GM12872 (cell line): ENCODE measurements around the gene GOLM1.

Experiments used
- TF ChIP-seq, protein P1 (sequence below): IDR thresholded peaks from 3 replicates; pipeline ENCODE4 v1.5.1; 2011; ENCODE audit warnings: low read depth, mild to moderate bottlenecking, low read length, moderate library complexity; ENCODE audit not compliant: insufficient read depth

Gene GOLM1

DNA sequence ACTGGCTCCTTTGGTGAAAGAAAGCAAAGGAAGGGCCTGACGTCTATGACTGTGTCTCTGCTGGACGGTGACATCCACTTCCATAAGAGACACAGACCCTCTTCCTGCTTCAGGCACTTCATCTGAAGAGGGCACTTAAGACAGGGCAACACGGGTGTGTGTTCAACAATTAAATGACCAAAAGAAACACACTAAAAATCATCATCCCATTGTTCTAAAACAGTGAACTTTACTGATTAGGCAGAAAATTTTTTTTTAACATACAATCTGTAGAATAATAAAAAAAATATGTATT lies 58.5 kb downstream of the GOLM1 start:
- TF ChIP-seq, protein P1, sequence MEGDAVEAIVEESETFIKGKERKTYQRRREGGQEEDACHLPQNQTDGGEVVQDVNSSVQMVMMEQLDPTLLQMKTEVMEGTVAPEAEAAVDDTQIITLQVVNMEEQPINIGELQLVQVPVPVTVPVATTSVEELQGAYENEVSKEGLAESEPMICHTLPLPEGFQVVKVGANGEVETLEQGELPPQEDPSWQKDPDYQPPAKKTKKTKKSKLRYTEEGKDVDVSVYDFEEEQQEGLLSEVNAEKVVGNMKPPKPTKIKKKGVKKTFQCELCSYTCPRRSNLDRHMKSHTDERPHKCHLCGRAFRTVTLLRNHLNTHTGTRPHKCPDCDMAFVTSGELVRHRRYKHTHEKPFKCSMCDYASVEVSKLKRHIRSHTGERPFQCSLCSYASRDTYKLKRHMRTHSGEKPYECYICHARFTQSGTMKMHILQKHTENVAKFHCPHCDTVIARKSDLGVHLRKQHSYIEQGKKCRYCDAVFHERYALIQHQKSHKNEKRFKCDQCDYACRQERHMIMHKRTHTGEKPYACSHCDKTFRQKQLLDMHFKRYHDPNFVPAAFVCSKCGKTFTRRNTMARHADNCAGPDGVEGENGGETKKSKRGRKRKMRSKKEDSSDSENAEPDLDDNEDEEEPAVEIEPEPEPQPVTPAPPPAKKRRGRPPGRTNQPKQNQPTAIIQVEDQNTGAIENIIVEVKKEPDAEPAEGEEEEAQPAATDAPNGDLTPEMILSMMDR: no peak

DNA sequence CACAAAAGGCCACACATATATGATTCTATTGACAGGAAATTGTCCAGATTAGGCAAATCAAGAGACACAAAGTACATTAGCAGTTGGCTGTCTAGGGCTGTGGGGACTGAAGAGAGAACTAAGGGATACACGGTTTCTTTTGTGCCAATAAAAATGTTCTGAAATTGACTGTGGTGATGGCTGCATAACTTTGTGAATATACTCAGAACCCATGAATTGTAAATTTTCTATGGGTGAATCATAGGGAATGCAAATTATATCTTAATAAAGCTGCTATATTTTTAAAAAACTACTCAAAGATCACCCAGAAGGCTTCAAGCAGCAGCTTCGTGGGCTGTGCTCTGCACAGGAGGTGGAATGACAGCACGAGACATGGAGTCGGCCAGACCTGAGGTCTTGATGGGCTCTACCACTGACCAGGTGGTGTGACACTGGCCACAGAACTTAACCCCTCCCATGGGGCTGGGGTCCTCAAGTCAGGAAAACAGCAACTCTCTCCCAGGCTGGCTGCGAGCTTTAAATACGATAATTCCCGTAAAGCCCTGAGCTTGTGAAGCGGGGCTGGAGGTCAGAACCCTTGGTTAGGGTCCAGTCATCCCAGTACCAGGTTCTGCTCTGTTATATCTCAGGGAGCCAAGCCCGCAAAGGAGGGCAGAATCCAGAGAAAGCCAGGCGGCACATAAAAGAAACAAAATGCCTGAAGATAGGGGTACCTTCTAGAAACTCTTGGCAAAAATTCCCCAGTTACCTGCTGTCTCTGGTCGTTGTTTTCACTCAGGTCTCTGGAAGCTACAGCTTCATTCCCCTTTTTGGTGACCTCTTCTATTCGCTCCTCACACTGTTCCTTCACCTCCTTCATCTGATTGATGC lies 59.1 kb downstream of the GOLM1 start:
- TF ChIP-seq, protein P1: no peak

DNA sequence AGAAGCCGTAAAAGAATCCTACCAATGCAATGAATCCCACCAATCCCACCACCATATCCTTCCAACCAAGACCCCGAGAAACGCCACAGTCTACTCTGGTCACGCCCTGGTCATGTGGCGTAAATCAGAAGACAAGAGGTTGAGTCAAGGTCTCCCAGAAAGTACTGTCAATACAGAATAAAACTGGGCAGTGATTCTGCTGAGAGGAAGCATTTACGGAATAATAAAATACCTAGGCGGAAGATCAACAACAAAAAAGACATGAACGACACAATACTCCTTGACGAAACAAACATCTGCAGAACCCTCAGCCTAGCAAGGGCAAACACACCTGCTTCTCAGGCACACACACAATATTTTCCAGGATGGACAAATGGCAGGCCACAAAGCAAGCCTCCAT lies 62.8 kb downstream of the GOLM1 start:
- TF ChIP-seq, protein P1: no peak

DNA sequence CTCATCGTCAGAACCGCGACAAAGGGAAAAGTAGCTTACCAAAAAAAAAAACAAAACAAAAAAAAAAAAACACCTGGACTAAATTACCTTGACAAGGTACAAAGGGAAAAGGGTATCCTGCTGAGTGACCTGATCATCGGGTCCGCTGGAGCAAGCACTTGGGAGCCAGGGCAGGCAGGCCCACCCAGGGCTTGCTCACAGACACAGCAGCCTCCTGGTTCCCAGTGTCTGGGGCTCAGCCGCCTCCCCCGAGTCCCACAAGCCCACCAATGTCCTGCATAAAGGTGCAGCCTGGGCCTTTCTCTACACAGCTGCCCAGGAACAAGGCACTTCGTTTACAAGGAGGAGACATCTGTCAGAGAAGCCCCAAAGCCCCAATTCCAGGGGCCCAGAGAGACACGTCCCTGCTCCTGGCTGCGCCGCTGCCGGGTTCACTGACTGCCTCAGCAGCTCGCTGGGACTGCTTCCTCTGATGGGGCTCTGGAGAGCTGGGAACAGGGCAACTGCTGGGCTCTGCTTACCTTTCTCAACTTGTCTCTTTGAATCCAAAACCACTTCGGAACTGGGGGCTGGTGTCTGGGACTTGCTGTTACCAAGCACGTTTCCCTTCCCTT lies 63.4 kb downstream of the GOLM1 start:
- TF ChIP-seq, protein P1: no peak

DNA sequence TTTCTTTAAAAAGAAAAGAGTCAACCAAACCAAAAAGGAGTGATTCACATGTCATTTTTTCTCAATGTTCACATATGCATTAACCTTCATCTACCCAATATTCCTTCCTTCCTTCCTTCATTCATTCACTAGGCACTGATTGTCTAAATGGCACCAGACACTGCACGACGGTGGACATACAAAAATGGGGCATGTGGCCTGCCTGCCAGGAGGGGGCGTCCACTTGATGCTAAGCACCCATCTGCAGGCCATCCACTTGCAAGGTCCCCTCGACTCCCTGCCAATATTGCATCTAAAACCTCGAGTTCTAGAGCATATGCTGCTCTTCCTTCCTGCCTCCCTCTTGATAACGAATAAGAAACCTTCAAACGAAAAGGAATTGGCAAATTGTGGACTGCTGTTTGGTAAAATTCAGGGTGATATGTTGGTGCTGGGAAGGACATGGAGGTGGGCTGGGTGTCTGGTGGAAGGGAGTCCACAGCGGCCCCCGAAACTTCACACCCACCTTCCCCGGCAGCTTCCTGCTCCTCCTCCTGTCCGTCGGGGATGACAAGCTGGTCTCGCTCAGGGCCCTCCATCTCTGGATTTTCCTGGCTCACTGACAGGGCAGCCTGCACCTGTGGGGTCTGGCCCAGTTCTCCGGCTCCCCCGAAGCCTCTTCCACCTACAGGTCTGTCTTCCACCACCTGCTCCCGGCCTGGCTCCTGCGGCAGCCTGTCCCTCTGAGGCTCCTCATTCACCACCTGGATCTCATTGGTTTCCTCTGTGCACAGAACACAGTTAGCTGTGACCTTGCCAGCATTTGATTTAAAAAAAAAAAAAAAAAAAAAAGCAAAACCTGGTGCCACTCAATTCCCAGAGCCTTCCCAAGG lies 64.3 kb downstream of the GOLM1 start:
- TF ChIP-seq, protein P1: peak; percentile 66

DNA sequence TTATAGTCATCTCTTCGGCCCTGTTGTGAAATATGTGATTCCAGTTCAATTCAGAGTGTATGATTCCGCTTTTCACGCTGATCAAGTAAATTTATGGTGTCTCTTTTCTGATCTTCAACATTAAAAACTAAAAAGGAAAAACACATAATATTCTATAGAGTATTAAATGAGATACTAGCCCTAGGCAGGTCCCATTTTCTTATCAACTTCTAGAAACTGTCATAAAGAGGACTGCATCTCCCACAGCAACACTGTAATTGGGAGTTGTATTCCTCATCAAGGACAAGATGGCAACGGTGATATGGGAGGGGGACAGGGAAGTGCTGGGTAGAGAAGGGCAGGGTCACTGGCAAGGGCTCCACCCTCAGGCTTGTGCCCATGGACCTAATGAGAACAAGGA lies 71.6 kb downstream of the GOLM1 start:
- TF ChIP-seq, protein P1: no peak

DNA sequence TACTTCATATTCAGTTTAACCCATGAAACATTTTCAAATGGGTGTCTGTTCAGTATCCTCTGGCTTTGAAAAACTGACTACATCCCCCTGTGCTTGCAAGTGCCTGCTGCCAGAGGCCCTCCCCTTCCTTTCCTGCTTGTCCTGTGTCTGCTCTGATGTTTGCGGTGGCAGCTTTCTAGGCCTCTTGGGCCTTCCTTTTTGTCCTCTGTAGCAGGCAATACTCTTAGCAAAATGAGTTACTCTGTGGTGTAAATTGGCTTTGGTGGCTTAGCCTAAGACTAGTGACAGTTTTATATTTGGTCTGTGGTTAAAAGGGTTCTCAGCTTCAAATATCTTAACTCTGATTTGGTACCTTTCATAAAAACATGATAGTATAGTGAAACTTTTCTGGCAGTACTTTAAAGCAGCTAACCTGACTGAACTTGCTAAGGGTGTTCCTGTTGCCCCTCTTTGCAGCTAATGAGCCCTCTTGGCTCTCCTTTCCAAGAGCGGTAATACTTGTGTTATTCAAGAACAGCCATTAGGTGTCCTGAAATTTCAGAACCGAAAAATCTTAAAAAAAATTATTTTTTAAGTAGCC lies 76.6 kb downstream of the GOLM1 start:
- TF ChIP-seq, protein P1: no peak
